ENCODE measurements around the gene SPSB1.

SPSB1 gene

DNA sequence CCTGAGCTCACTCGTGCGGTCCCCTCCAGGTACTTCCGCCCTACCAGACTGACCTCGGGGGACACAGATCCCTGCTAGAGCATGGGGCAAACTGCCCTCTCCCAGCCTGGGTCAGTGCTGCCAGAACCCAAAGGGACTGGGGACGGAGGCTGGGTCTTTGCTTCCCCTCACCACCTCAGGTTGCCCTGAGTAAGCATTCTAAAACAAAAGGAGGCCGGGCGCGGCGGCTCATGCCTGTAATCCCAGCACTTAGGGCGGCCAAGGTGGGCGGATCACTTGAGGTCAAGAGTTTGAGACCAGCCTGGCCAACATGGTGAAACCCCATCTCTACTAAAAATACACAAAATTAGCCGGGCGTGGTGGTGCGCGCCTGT lies 108.4 kb downstream of the SPSB1 start:
- H3K27ac ChIP-seq (replicated peaks): no peak overlapping the region
- no peak for TF ChIP-seq SPI1 (IDR thresholded peaks at IDR 0.05; ENCODE audit: borderline replicate concordance, low read depth)
- no peak for TF ChIP-seq POLR2AphosphoS5 (IDR thresholded peaks at IDR 0.05; ENCODE audit: low read depth)
- DNase-seq (ENCODE audit: low read depth in 1 of 2, low spot score in 1 of 2): no peak
- no peak overlapping the region for H3K4me3 ChIP-seq (replicated peaks; ENCODE audit: insufficient read depth, low read length)
- no peaks in the 10 kb centered on the region for H3K27me3 ChIP-seq (ENCODE audit: insufficient read depth, poor library complexity, severe bottlenecking)

- H3K27ac ChIP-seq (replicated peaks): no peak overlapping the region
- DNase-seq (ENCODE audit: low read depth in 1 of 2, low spot score in 1 of 2): no peak
- H3K4me3 ChIP-seq (replicated peaks; ENCODE audit: insufficient read depth, low read length): no peak overlapping the region
- no peaks in the 10 kb centered on the region for H3K27me3 ChIP-seq (ENCODE audit: insufficient read depth, poor library complexity, severe bottlenecking)
- TF ChIP-seq GABPA (IDR thresholded peaks at IDR 0.05; ENCODE audit: low read depth): no peak
- TF ChIP-seq, protein P1, sequence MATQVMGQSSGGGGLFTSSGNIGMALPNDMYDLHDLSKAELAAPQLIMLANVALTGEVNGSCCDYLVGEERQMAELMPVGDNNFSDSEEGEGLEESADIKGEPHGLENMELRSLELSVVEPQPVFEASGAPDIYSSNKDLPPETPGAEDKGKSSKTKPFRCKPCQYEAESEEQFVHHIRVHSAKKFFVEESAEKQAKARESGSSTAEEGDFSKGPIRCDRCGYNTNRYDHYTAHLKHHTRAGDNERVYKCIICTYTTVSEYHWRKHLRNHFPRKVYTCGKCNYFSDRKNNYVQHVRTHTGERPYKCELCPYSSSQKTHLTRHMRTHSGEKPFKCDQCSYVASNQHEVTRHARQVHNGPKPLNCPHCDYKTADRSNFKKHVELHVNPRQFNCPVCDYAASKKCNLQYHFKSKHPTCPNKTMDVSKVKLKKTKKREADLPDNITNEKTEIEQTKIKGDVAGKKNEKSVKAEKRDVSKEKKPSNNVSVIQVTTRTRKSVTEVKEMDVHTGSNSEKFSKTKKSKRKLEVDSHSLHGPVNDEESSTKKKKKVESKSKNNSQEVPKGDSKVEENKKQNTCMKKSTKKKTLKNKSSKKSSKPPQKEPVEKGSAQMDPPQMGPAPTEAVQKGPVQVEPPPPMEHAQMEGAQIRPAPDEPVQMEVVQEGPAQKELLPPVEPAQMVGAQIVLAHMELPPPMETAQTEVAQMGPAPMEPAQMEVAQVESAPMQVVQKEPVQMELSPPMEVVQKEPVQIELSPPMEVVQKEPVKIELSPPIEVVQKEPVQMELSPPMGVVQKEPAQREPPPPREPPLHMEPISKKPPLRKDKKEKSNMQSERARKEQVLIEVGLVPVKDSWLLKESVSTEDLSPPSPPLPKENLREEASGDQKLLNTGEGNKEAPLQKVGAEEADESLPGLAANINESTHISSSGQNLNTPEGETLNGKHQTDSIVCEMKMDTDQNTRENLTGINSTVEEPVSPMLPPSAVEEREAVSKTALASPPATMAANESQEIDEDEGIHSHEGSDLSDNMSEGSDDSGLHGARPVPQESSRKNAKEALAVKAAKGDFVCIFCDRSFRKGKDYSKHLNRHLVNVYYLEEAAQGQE (IDR thresholded peaks at IDR 0.05; ENCODE audit: insufficient replicate concordance, low read depth): no peak
- no peak for TF ChIP-seq SPI1 (IDR thresholded peaks at IDR 0.05; ENCODE audit: borderline replicate concordance, low read depth)
These were observed 109.5 kb downstream of the SPSB1 start for GRCh38 chr1:9402256-9402616.

- DNase-seq (ENCODE audit: low read depth in 1 of 2, low spot score in 1 of 2): no peak
- H3K4me3 ChIP-seq (replicated peaks; ENCODE audit: insufficient read depth, low read length): no peak overlapping the region
- no peak for TF ChIP-seq POLR2AphosphoS5 (IDR thresholded peaks at IDR 0.05; ENCODE audit: low read depth)
- TF ChIP-seq GABPA (IDR thresholded peaks at IDR 0.05; ENCODE audit: low read depth): no peak
- TF ChIP-seq SPI1 (IDR thresholded peaks at IDR 0.05; ENCODE audit: borderline replicate concordance, low read depth): no peak
- TF ChIP-seq, protein P1 (IDR thresholded peaks at IDR 0.05; ENCODE audit: insufficient replicate concordance, low read depth): no peak
- TF ChIP-seq, protein P2, sequence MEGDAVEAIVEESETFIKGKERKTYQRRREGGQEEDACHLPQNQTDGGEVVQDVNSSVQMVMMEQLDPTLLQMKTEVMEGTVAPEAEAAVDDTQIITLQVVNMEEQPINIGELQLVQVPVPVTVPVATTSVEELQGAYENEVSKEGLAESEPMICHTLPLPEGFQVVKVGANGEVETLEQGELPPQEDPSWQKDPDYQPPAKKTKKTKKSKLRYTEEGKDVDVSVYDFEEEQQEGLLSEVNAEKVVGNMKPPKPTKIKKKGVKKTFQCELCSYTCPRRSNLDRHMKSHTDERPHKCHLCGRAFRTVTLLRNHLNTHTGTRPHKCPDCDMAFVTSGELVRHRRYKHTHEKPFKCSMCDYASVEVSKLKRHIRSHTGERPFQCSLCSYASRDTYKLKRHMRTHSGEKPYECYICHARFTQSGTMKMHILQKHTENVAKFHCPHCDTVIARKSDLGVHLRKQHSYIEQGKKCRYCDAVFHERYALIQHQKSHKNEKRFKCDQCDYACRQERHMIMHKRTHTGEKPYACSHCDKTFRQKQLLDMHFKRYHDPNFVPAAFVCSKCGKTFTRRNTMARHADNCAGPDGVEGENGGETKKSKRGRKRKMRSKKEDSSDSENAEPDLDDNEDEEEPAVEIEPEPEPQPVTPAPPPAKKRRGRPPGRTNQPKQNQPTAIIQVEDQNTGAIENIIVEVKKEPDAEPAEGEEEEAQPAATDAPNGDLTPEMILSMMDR (IDR thresholded peaks at IDR 0.05; ENCODE audit: insufficient read depth, low read length): no peak
- H3K27me3 ChIP-seq (ENCODE audit: insufficient read depth, poor library complexity, severe bottlenecking): no peaks in the 10 kb centered on the region
- no peak overlapping the region for H3K27ac ChIP-seq (replicated peaks)
These were observed 110.1 kb downstream of the SPSB1 start for GRCh38 chr1:9402717-9403225.

- TF ChIP-seq, protein P1 (IDR thresholded peaks at IDR 0.05; ENCODE audit: insufficient replicate concordance, low read depth): no peak
- TF ChIP-seq SPI1 (IDR thresholded peaks at IDR 0.05; ENCODE audit: borderline replicate concordance, low read depth): no peak
- TF ChIP-seq, protein P2 (IDR thresholded peaks at IDR 0.05; ENCODE audit: insufficient read depth, low read length): no peak
- TF ChIP-seq POLR2AphosphoS5 (IDR thresholded peaks at IDR 0.05; ENCODE audit: low read depth): no peak
- Histone ChIP-seq H3K4me3 (replicated peaks; ENCODE audit: insufficient read depth, low read length) (no peak overlapping the region), H3K27ac (replicated peaks) (no peak overlapping the region), H3K27me3 (ENCODE audit: insufficient read depth, poor library complexity, severe bottlenecking) (no peaks in the 10 kb centered on the region)
- no peak for DNase-seq (ENCODE audit: low read depth in 1 of 2, low spot score in 1 of 2)
These were observed 111.6 kb downstream of the SPSB1 start for GRCh38 chr1:9404117-9404914.

Data from HL-60 (cell line).